Kidney glomerular epithelial cell (primary cell): ENCODE results near the gene SERPINA4.

ENCODE experiments used
- DNase-seq: peaks from one replicate; lab custom pipeline; 2025; lab: John Stamatoyannopoulos, UW

SERPINA4 gene

GRCh38 chr14:94615823-94616570 is 54.8 kb downstream of the SERPINA4 start:
- no peak for DNase-seq

GRCh38 chr14:94617366-94617941 is 56.2 kb downstream of the SERPINA4 start:
- no peak for DNase-seq

GRCh38 chr14:94617988-94618822 is 57.0 kb downstream of the SERPINA4 start:
- DNase-seq: no peak

- DNase-seq: no peak
Measured at GRCh38 chr14:94619297-94619696, 58.1 kb downstream of the SERPINA4 start.
